ENCODE results near the gene PANK1.

Gene PANK1

GRCh38 chr10:89567576-89568245 lies 77.3 kb downstream of the PANK1 start:
- no peaks in the 10 kb centered on the region for H4K20me1 ChIP-seq (ENCODE audit: low read depth, low read length)
- H3K27ac ChIP-seq (ENCODE audit: low read depth, low read length) = no peak overlapping the region
- TF ChIP-seq EZH2phosphoT487 (conservative IDR thresholded peaks at IDR 0.05; ENCODE audit: low read length) = no peak
- TF ChIP-seq CTCF (IDR thresholded peaks at IDR 0.05; ENCODE audit: insufficient read depth, low read length, poor library complexity, severe bottlenecking) = no peak
- H3K9me3 ChIP-seq (ENCODE audit: insufficient read depth, low read length) = no peaks in the 10 kb centered on the region
- no peaks in the 10 kb centered on the region for H3F3A ChIP-seq (ENCODE audit: insufficient read depth)
- H3K79me2 ChIP-seq (ENCODE audit: insufficient read depth, low read length) = no peaks in the 10 kb centered on the region
- H3K27me3 ChIP-seq (ENCODE audit: low read length) = no peaks in the 10 kb centered on the region
- H3K4me3 ChIP-seq (ENCODE audit: insufficient read depth, low read length, poor library complexity, severe bottlenecking) = no peak overlapping the region
- no peak overlapping the region for H3K9ac ChIP-seq (ENCODE audit: low read length)
- no peaks in the 10 kb centered on the region for H3K9me2 ChIP-seq (replicated peaks; ENCODE audit: insufficient read depth, low read length)
- H2AFZ ChIP-seq (ENCODE audit: low read depth, low read length, severe bottlenecking) = no peak overlapping the region
- no peak overlapping the region for H3K4me2 ChIP-seq (ENCODE audit: low read depth, low read length, poor library complexity, severe bottlenecking)
- no peaks in the 10 kb centered on the region for H3K36me3 ChIP-seq (ENCODE audit: low read length)

GRCh38 chr10:89566992-89567391 lies 78.0 kb downstream of the PANK1 start:
- Histone ChIP-seq H3K27ac (ENCODE audit: low read depth, low read length) (no peak overlapping the region), H3K27me3 (ENCODE audit: low read length) (no peaks in the 10 kb centered on the region), H3K9ac (ENCODE audit: low read length) (no peak overlapping the region), H3K4me3 (ENCODE audit: insufficient read depth, low read length, poor library complexity, severe bottlenecking) (no peak overlapping the region), H3K4me2 (ENCODE audit: low read depth, low read length, poor library complexity, severe bottlenecking) (no peak overlapping the region), H3K79me2 (ENCODE audit: insufficient read depth, low read length) (no peaks in the 10 kb centered on the region), H3K36me3 (ENCODE audit: low read length) (no peaks in the 10 kb centered on the region), H3K9me2 (replicated peaks; ENCODE audit: insufficient read depth, low read length) (no peaks in the 10 kb centered on the region), H3F3A (ENCODE audit: insufficient read depth) (no peaks in the 10 kb centered on the region), H2AFZ (ENCODE audit: low read depth, low read length, severe bottlenecking) (no peak overlapping the region), H4K20me1 (ENCODE audit: low read depth, low read length) (no peaks in the 10 kb centered on the region), H3K9me3 (ENCODE audit: insufficient read depth, low read length) (no peaks in the 10 kb centered on the region)
- TF ChIP-seq CTCF (IDR thresholded peaks at IDR 0.05; ENCODE audit: insufficient read depth, low read length, poor library complexity, severe bottlenecking) (no peak), EZH2phosphoT487 (conservative IDR thresholded peaks at IDR 0.05; ENCODE audit: low read length) (no peak)

- no peaks in the 10 kb centered on the region for H3K9me3 ChIP-seq (ENCODE audit: insufficient read depth, low read length)
These were observed 78.7 kb downstream of the PANK1 start for GRCh38 chr10:89566095-89566950.

More at GRCh38 chr10:89566095-89566950, 78.7 kb downstream of the PANK1 start:
- no peak overlapping the region for H2AFZ ChIP-seq (ENCODE audit: low read depth, low read length, severe bottlenecking)
- no peak overlapping the region for H3K4me2 ChIP-seq (ENCODE audit: low read depth, low read length, poor library complexity, severe bottlenecking)
- H3K4me3 ChIP-seq (ENCODE audit: insufficient read depth, low read length, poor library complexity, severe bottlenecking) = no peak overlapping the region
- no peak overlapping the region for H3K27ac ChIP-seq (ENCODE audit: low read depth, low read length)
- no peaks in the 10 kb centered on the region for H3F3A ChIP-seq (ENCODE audit: insufficient read depth)
- TF ChIP-seq CTCF (IDR thresholded peaks at IDR 0.05; ENCODE audit: insufficient read depth, low read length, poor library complexity, severe bottlenecking) (no peak), EZH2phosphoT487 (conservative IDR thresholded peaks at IDR 0.05; ENCODE audit: low read length) (no peak)
- H3K9me2 ChIP-seq (replicated peaks; ENCODE audit: insufficient read depth, low read length) = no peaks in the 10 kb centered on the region
- H3K36me3 ChIP-seq (ENCODE audit: low read length) = no peaks in the 10 kb centered on the region
- H3K27me3 ChIP-seq (ENCODE audit: low read length) = no peaks in the 10 kb centered on the region
- no peaks in the 10 kb centered on the region for H3K79me2 ChIP-seq (ENCODE audit: insufficient read depth, low read length)
- H4K20me1 ChIP-seq (ENCODE audit: low read depth, low read length) = no peaks in the 10 kb centered on the region
- no peak overlapping the region for H3K9ac ChIP-seq (ENCODE audit: low read length)

Data from SU-DHL-6 (cell line).